CD4-positive, CD25-positive, alpha-beta regulatory T cell (primary cell): ENCODE measurements around the gene UGT2B17. TPM values are rescaled to one million over a fixed set of nuclear protein-coding genes. Genes with fewer than 3 reads are reported as not detected.

Source experiments
- ATAC-seq, 2 donors: fragments of 150-1000 bp; cut with Tn5 transposase; one replicate each; pipeline ENCODE4 v1.10.0; 2021; ENCODE audit warnings: low read depth in 2 of 2, moderate number of reproducible peaks in 2 of 2, moderate library complexity in 1 of 2
- DNase-seq, 3 donors: peaks; one replicate each; pipeline versions ENCODE4 v3.0.0 to v3.0.0-alpha.2; 2012 to 2022; ENCODE audit warnings: mixed read lengths in 1 of 3
- H3K27ac ChIP-seq: one replicate; pipeline ENCODE4 v1.7.0; 2013; ENCODE audit warnings: mild to moderate bottlenecking, low read length; ENCODE audit not compliant: insufficient read depth, poor library complexity, severe bottlenecking
- H3K27me3 ChIP-seq: one replicate; pipeline ENCODE4 v1.7.0; 2013; ENCODE audit warnings: low read length; ENCODE audit not compliant: control insufficient read depth, insufficient read depth
- H3K36me3 ChIP-seq: one replicate; pipeline ENCODE4 v1.7.0; 2013; ENCODE audit warnings: mild to moderate bottlenecking, low read length, moderate library complexity; ENCODE audit not compliant: control insufficient read depth, insufficient read depth
- H3K4me1 ChIP-seq: 2 replicates; pipeline ENCODE4 v1.7.0; 2013; ENCODE audit warnings: mild to moderate bottlenecking, low read length; ENCODE audit not compliant: insufficient read depth, control insufficient read depth, poor library complexity, severe bottlenecking
- H3K4me3 ChIP-seq: one replicate; pipeline ENCODE4 v1.7.0; 2013; ENCODE audit warnings: low read depth, mild to moderate bottlenecking, low read length, moderate library complexity
- H3K9me3 ChIP-seq, 2 experiments: 1 replicate in 1 of 2; 2 replicates in 1 of 2; pipeline ENCODE4 v1.7.0; 2013; ENCODE audit warnings: low read length in 2 of 2, mild to moderate bottlenecking in 1 of 2, moderate library complexity in 1 of 2; ENCODE audit not compliant: control insufficient read depth in 2 of 2
- H3K27ac Mint-ChIP-seq, 3 donors: one replicate each; pipeline ENCODE4 v1.8.0; 2020 to 2022; ENCODE audit warnings: mild to moderate bottlenecking in 3 of 3, mixed read lengths in 3 of 3, moderate library complexity in 2 of 3
- H3K27me3 Mint-ChIP-seq: one replicate; pipeline ENCODE4 v1.8.0; 2022; ENCODE audit warnings: mild to moderate bottlenecking, mixed read lengths
- H3K36me3 Mint-ChIP-seq: one replicate; pipeline ENCODE4 v1.8.0; 2020; ENCODE audit warnings: mixed read lengths
- H3K4me1 Mint-ChIP-seq, 4 donors: one replicate each; pipeline ENCODE4 v1.8.0; 2020 to 2022; ENCODE audit warnings: mixed read lengths in 4 of 4, mild to moderate bottlenecking in 1 of 4
- H3K4me3 Mint-ChIP-seq, 4 donors: one replicate each; pipeline ENCODE4 v1.8.0; 2020 to 2022; ENCODE audit warnings: mild to moderate bottlenecking in 4 of 4, mixed read lengths in 4 of 4, moderate library complexity in 3 of 4
- H3K9me3 Mint-ChIP-seq, 7 donors: one replicate each; pipeline ENCODE4 v1.8.0; 2020 to 2022; ENCODE audit warnings: mixed read lengths in 7 of 7, mild to moderate bottlenecking in 3 of 7, moderate library complexity in 2 of 7
- polyA plus RNA-seq, 4 donors: library from polyadenylated mRNA; unstranded; fragments of 300-500 nt; fragmentation: Illumina TruSeq; gene quantifications; one replicate each; pipeline ENCODE4 v1.2.3, GENCODE V29; 2021
- total RNA-seq: library from RNA; stranded (reverse); gene quantifications from one replicate; pipeline ENCODE4 v1.2.3, GENCODE V29; 2022

UGT2B17 gene
- total and polyA plus RNA-seq, 5 donors from 2014 or later: not detected

GRCh38 chr4:68498413-68499007 is 77.6 kb downstream of the UGT2B17 start:
- H3K27me3 Mint-ChIP-seq: no peaks in the 10 kb centered on the region
- Histone ChIP-seq H3K9me3 (no peaks in the 10 kb centered on the region), H3K4me3 (no peak overlapping the region), H3K36me3 (no peaks in the 10 kb centered on the region), H3K4me1 (peaks cover 10% of the 10 kb centered on the region), H3K27me3 (no peaks in the 10 kb centered on the region), H3K27ac (no peak overlapping the region)
- no peak overlapping the region for H3K27ac Mint-ChIP-seq
- H3K36me3 Mint-ChIP-seq: no peaks in the 10 kb centered on the region
- H3K4me1 Mint-ChIP-seq: peaks cover 4 to 31% (median 16%) of the 10 kb centered on the region in 4 donors
- no peak overlapping the region for H3K4me3 Mint-ChIP-seq
- H3K9me3 Mint-ChIP-seq: peaks cover 0 to under 1% (median 0%) of the 10 kb centered on the region in 7 donors
- ATAC-seq (peak; percentile 93 to 94), DNase-seq (peak; percentile 34 to 79 (median 70))

GRCh38 chr4:68494688-68495087 is 81.4 kb downstream of the UGT2B17 start:
- H3K27ac ChIP-seq: no peak overlapping the region
- no peak overlapping the region for H3K27ac Mint-ChIP-seq

GRCh38 chr4:68490826-68491457 is 85.2 kb downstream of the UGT2B17 start:
- no peak for ATAC-seq
- Mint-ChIP-seq H3K4me3 (no peak overlapping the region), H3K27me3 (no peaks in the 10 kb centered on the region), H3K4me1 (peaks cover 8 to 16% (median 12%) of the 10 kb centered on the region in 4 donors), H3K27ac (no peak overlapping the region), H3K9me3 (no peaks in the 10 kb centered on the region), H3K36me3 (peaks cover 4% of the 10 kb centered on the region)
- Histone ChIP-seq H3K4me3 (no peak overlapping the region), H3K27me3 (no peaks in the 10 kb centered on the region), H3K36me3 (no peaks in the 10 kb centered on the region), H3K27ac (no peak overlapping the region), H3K4me1 (peaks cover 3% of the 10 kb centered on the region), H3K9me3 (no peaks in the 10 kb centered on the region)
- no peak for DNase-seq

More at GRCh38 chr4:68494688-68495087, 81.4 kb downstream of the UGT2B17 start:
- Mint-ChIP-seq H3K27me3 (no peaks in the 10 kb centered on the region), H3K36me3 (no peaks in the 10 kb centered on the region), H3K4me3 (no peak overlapping the region), H3K4me1 (peaks cover 4 to 31% (median 15%) of the 10 kb centered on the region in 4 donors), H3K9me3 (no peaks in the 10 kb centered on the region)
- Histone ChIP-seq H3K4me1 (peaks cover 10% of the 10 kb centered on the region), H3K36me3 (no peaks in the 10 kb centered on the region), H3K9me3 (no peaks in the 10 kb centered on the region), H3K4me3 (no peak overlapping the region), H3K27me3 (no peaks in the 10 kb centered on the region)
- ATAC-seq (no peak), DNase-seq (no peak)

- no peak for ATAC-seq
- no peaks in the 10 kb centered on the region for H3K27me3 Mint-ChIP-seq
- H3K36me3 Mint-ChIP-seq: peaks cover 4% of the 10 kb centered on the region
- DNase-seq: no peak
- no peaks in the 10 kb centered on the region for H3K36me3 ChIP-seq
- no peak overlapping the region for H3K27ac Mint-ChIP-seq
- H3K4me1 Mint-ChIP-seq: peaks cover 5 to 11% (median 7%) of the 10 kb centered on the region in 4 donors
- H3K9me3 ChIP-seq: no peaks in the 10 kb centered on the region
- no peaks in the 10 kb centered on the region for H3K27me3 ChIP-seq
- no peaks in the 10 kb centered on the region for H3K9me3 Mint-ChIP-seq
- no peak overlapping the region for H3K4me3 Mint-ChIP-seq
- H3K4me1 ChIP-seq: no peaks in the 10 kb centered on the region
- H3K4me3 ChIP-seq: no peak overlapping the region
- H3K27ac ChIP-seq: no peak overlapping the region
Observed at GRCh38 chr4:68489338-68489737, 86.8 kb downstream of the UGT2B17 start.

Other genes with a start within 250 kb of the UGT2B17 start
- gene YTHDC1, start 226.2 kb downstream of the UGT2B17 start, total RNA-seq: 328 TPM
- gene YTHDC1, start 226.2 kb downstream of the UGT2B17 start, polyA plus RNA-seq: 10 to 100 TPM; 24.6 to 43.3 (median 28.3) TPM
- not detected for gene TMPRSS11E, start 128.9 kb downstream of the UGT2B17 start, total RNA-seq
- gene TMPRSS11E, start 128.9 kb downstream of the UGT2B17 start, polyA plus RNA-seq: under 1 TPM in 1 of 4 donors, not detected in 3; 0.22 TPM
- not detected for gene UGT2B15, start 94.3 kb upstream of the UGT2B17 start, total RNA-seq
- gene UGT2B15, start 94.3 kb upstream of the UGT2B17 start, polyA plus RNA-seq: not detected
- not detected for gene UGT2B10, start 239.7 kb upstream of the UGT2B17 start, total RNA-seq
- gene UGT2B10, start 239.7 kb upstream of the UGT2B17 start, polyA plus RNA-seq: not detected